HG03354 (cell line): ENCODE measurements around the gene LSM12.

Experiments used
- ATAC-seq: cut with Tn5 transposase; IDR thresholded peaks from one replicate; pipeline ENCODE4 v1.9.1; 2021; ENCODE audit warnings: mild to moderate bottlenecking; ENCODE audit not compliant: unreplicated experiment, poor library complexity, severe bottlenecking

Gene LSM12

DNA sequence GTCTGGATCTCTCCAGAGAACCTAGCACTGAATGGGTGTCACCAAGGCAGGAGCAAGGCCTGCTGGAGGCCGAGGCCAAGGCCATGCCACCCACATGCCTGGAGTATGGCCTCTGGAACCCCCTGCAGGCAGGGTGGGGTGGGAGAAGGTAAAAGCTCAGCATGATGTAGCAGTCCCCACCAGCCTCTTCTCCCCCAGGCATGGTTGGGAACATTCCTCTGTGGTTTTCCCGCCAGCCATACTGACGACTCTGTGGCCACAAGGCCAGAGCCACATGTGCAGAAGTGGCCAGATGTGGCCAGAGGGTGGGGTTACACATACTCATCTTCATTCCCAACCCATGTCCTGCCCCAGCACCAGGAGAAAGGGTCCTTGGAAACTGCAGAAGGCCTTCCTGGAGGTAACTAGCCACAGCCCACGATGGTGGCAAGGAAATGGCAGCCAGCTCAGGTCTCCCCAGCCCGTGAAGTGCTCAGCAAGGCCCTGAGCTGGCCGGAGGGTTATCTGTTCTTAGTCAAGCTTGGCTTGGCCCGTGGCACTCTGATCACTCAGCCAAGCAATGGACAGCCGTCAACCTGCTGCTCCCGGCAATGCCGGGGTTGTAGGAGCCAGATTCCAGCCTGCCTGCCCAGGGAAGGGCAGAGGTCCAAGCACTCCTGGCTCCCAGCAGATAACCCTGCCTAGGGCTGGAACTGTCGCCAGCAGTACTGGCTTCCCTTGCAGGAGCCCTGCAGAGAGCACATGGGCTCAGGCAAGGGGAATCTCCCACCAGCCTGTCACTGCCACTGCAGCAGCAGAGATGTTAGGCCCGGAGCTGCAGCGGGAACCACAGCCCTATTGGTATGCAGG, 30.9 kb upstream of the LSM12 start:
- no peak for ATAC-seq

DNA sequence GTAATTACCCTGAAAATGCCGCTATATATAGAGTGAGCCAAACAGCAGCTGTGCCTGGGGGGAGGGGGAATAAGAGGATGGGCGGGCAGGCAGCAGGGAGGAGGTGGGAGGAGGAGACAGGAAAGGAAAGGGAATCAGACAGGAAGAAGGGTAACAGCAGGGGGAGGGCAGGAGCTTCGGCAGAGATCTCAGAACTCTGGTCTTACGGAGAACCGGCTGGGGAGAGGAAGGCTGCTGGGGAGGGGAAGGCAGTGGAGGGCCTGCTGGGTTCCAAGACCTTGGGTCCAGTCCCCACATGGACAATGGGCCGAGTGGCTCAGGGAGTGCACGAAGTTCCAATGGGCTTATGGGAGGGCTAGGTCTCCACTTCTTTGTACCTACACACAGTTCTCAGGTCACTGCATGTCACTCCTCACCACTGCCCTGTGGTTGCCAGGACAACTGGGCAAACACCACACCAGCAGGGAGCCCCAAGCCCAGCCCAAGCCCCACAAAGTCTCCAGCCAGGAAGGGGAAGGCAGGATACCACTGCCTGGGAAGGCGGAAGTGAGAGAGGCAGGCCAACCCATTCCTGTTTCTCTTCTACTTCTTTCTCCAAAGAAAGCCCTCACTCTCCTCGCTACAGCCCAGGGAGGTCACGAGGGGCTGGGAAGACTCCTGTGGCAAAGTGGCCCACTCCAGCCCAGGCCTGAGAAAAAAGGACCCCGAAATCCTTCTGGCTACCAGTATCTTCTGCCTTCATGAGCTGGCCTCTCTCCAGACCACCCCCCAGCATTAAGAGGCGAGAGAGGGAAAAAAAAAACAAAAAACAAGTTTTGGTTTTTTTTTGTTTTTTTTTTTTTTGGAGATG, 29.4 kb upstream of the LSM12 start:
- peak; percentile 66 for ATAC-seq

GRCh38 chr17:44095388-44095646, 28.8 kb upstream of the LSM12 start:
- no peak for ATAC-seq

DNA sequence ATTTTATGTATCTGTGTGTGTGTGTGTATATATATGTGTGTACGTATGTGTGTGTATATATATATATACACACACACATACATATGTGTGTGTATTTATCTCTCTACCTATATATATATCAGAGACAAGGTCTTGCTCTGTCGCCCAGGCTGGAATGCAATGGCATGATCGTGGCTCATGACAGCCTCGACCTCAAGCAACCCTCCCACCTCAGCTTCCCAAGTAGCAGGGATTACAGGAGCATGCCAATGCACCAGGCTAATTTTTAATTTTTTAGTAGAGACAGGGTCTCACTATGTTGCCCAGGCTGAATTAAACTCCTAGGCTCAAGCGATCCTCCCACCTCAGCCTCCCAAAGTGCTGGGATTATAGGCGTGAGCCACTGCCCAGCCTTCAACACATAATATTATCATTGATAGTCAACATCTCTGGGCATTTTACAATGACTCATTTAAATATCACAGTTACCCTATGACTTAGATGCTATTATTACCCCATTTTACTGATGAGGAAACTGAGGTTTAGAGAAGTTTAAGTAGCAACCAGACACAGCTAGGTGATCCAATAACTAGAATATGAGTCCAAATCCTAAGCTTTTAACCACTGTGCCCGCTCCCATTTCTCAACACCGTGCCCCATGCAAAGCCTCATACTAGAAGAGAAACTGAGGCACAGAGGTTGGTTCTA, 28.4 kb upstream of the LSM12 start:
- ATAC-seq: no peak

GRCh38 chr17:44093231-44093900, 26.9 kb upstream of the LSM12 start:
- no peak for ATAC-seq

DNA sequence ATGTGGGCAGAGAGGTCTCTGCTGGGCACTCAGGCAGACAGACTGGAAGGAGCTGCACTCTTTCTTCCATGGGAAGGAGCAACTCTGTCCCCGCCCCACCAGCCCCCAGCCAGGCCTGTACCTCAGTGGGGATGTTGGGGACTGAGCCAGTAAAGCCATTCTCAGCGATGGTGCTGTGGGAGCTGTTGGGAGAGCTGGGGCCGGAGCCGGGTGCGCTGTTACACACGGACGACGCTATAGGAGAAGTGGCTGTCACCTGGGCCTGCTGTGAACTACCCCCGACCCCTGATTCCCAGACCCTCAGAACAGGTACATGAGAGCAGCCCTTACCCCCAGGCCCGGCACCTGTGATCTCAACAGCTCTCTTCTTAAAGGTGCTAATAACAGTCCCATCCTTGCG, 25.6 kb upstream of the LSM12 start:
- no peak for ATAC-seq

GRCh38 chr17:44091200-44091997, 24.9 kb upstream of the LSM12 start:
- no peak for ATAC-seq

DNA sequence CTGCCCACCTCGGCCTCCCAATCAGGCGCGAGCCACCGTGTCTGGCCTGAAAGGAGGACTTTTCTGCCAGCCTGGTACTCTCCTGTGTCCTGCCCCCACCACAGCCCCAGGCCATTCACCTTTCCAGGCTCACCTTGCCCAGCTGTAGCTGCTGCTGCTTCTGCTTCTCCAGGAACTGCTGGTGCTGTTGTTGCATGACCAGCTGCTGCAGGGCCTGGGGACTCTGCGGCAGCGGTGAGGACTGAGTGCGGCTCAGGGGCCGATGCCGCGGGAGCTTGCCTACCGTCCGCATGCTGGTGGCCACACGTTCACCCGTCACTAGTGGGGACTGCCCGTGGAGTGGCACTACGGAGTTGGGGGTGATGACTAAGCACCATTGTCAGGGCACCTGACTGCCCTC, 21.8 kb upstream of the LSM12 start:
- no peak for ATAC-seq

- no peak for ATAC-seq
Observed at GRCh38 chr17:44087319-44087718, 20.8 kb upstream of the LSM12 start.

- ATAC-seq: no peak
Observed at GRCh38 chr17:44086364-44087311, 20.2 kb upstream of the LSM12 start.

GRCh38 chr17:44085908-44086307, 19.4 kb upstream of the LSM12 start:
- no peak for ATAC-seq

- ATAC-seq: no peak
Observed at GRCh38 chr17:44084921-44085320, 18.4 kb upstream of the LSM12 start.

DNA sequence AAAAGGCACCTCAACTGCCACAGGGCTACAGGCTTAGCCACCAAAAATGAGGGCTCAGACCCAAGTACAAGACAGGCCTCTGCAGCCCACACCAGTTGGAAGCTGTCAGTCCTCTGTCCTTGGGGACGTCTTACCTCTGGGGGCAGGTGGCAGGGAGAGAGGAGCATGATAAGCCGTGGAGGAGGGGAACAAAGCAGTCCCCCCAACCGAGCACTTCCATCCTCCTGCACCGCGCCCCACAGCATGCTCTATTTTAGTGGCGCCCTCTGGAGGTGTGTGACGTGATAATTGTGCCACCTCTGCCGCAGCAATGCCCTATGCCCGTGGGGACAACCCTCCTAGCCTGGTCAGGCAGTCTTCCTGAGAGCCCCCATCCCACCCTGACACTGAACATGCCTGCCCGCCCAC, 17.7 kb upstream of the LSM12 start:
- no peak for ATAC-seq

DNA sequence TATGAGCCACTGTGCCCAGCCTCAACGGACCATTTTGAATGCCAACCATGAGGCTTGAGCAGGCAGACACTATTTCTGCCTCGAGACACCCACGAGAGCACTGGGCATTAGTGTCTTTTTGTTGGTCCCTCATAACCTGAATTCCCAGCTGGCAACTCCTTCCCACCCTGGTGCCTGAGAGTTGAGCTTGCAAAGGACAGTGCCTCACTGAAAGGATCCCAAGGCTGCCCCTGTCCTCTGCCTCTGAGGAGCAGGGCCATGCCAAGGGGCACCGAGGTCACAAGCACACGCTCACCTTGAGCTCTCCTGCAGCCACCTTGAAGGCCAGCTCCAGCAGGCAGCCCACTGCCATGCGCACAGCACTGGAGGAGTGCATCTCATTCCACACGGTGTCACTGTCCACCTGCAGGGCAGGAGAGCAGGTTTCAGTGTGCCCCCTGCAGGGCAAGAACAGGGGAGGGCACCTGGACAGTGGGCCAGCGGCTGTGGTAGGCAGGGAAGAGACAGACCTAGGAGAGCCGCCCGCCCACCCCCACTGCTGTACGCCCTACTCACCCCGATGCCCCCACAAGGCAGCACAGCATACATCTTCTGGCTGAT, 16.9 kb upstream of the LSM12 start:
- ATAC-seq: no peak

DNA sequence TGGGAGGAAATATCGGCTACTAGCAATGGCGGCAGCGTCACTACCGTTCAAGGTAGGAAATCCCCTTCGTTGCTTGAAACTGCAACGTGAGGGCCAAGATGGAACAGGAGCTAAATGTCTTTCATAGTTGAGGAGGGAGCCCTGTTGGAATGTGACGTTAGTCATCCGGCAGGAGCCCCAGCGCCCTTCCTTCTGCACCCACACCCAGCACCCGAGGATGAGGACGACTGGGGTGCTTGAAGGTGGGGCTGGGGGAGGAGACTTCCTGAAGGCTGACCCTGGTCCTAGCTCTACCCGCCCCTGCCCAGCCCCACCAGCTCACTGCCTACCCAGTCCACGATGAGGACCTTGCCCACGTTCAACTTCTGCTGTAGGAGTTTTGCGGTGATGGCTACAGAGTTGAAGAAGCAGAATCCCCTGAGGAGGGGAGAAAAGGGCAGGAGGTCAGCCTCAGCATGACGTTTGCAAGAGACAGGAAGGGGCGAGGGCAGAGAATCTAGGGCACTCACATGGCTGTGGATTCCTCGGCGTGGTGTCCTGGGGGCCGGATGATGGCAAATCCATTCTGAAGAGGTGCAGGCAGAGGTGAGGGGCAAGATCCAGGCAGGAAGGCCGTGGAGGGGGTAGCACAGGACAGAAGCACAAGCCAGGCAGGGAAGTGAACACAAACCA, 15.9 kb upstream of the LSM12 start:
- no peak for ATAC-seq

DNA sequence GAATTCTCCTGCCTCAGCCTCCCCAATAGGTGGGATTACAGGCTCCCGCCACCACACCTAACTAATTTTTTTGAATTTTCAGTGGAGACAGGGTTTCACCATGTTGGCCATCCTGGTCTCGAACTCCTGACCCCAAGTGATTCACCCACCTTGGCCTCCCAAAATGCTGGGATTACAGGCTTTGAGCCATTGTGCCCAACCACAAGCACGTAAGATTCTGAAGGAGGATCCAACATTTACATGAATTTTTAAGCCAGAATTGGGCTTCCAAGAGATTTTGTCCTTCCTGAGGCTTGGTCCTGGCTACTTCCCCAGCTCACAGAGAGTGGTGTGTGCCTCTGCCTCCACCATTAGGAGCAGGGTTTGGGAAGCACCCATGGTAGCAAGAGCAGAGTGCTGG, 15.2 kb upstream of the LSM12 start:
- ATAC-seq: no peak
